Measurements from ENCODE around the gene OVCA2. TPM values are rescaled to one million over a fixed set of nuclear protein-coding genes. Genes with fewer than 3 reads are reported as not detected.

Gene OVCA2
- total RNA-seq, 1 experiment from 2014 or later = 50.2 TPM

- H3K9me2 ChIP-seq (replicated peaks; ENCODE audit: insufficient read depth, low read length) = no peaks in the 10 kb centered on the region
- H2AFZ ChIP-seq (ENCODE audit: low read length) = no peak overlapping the region
- H3K4me3 ChIP-seq (ENCODE audit: low read length) = no peak overlapping the region
- no peak overlapping the region for H3K4me2 ChIP-seq (ENCODE audit: low read depth, low read length, poor library complexity, severe bottlenecking)
- H3K4me1 ChIP-seq (ENCODE audit: low read length) = peaks cover 18% of the 10 kb centered on the region
- H3K27ac ChIP-seq (ENCODE audit: low read length) = no peak overlapping the region
- no peaks in the 10 kb centered on the region for H3K36me3 ChIP-seq (ENCODE audit: insufficient read depth, low read length)
- no peaks in the 10 kb centered on the region for H3K9me3 ChIP-seq (ENCODE audit: low read length)
- no peak overlapping the region for H3K9ac ChIP-seq (ENCODE audit: low read length)
- H3K27me3 ChIP-seq (ENCODE audit: low read length) = no peaks in the 10 kb centered on the region
- no peak for DNase-seq
- H4K20me1 ChIP-seq (ENCODE audit: insufficient read depth, low read depth, low read length) = no peaks in the 10 kb centered on the region
- H3K79me2 ChIP-seq (ENCODE audit: low read length) = no peaks in the 10 kb centered on the region
Observed at GRCh38 chr17:2071024-2071385, 29.2 kb downstream of the OVCA2 start.

- no peaks in the 10 kb centered on the region for H3K9me2 ChIP-seq (replicated peaks; ENCODE audit: insufficient read depth, low read length)
- no peak overlapping the region for H2AFZ ChIP-seq (ENCODE audit: low read length)
- no peak for DNase-seq
- no peaks in the 10 kb centered on the region for H3K27me3 ChIP-seq (ENCODE audit: low read length)
- no peak overlapping the region for H3K4me2 ChIP-seq (ENCODE audit: low read depth, low read length, poor library complexity, severe bottlenecking)
- no peaks in the 10 kb centered on the region for H3K9me3 ChIP-seq (ENCODE audit: low read length)
- H3K36me3 ChIP-seq (ENCODE audit: insufficient read depth, low read length) = no peaks in the 10 kb centered on the region
- H3K79me2 ChIP-seq (ENCODE audit: low read length) = no peaks in the 10 kb centered on the region
- H3K4me3 ChIP-seq (ENCODE audit: low read length) = no peak overlapping the region
- no peak overlapping the region for H3K27ac ChIP-seq (ENCODE audit: low read length)
- H4K20me1 ChIP-seq (ENCODE audit: insufficient read depth, low read depth, low read length) = no peaks in the 10 kb centered on the region
- H3K4me1 ChIP-seq (ENCODE audit: low read length) = peaks cover 14% of the 10 kb centered on the region
- H3K9ac ChIP-seq (ENCODE audit: low read length) = no peak overlapping the region
Observed at GRCh38 chr17:2071455-2072281, 29.8 kb downstream of the OVCA2 start.

GRCh38 chr17:2074919-2075318, 33.1 kb downstream of the OVCA2 start:
- Histone ChIP-seq H3K27me3 (ENCODE audit: low read length) (no peaks in the 10 kb centered on the region), H3K9me2 (replicated peaks; ENCODE audit: insufficient read depth, low read length) (no peaks in the 10 kb centered on the region), H3K36me3 (ENCODE audit: insufficient read depth, low read length) (no peaks in the 10 kb centered on the region), H2AFZ (ENCODE audit: low read length) (no peak overlapping the region), H3K4me2 (ENCODE audit: low read depth, low read length, poor library complexity, severe bottlenecking) (no peak overlapping the region), H3K4me1 (ENCODE audit: low read length) (peaks cover 14% of the 10 kb centered on the region), H4K20me1 (ENCODE audit: insufficient read depth, low read depth, low read length) (no peaks in the 10 kb centered on the region), H3K9ac (ENCODE audit: low read length) (no peak overlapping the region), H3K4me3 (ENCODE audit: low read length) (no peak overlapping the region), H3K9me3 (ENCODE audit: low read length) (no peaks in the 10 kb centered on the region), H3K27ac (ENCODE audit: low read length) (no peak overlapping the region), H3K79me2 (ENCODE audit: low read length) (no peaks in the 10 kb centered on the region)
- DNase-seq = no peak

- Histone ChIP-seq H3K36me3 (ENCODE audit: insufficient read depth, low read length) (no peaks in the 10 kb centered on the region), H3K4me2 (ENCODE audit: low read depth, low read length, poor library complexity, severe bottlenecking) (no peak overlapping the region), H2AFZ (ENCODE audit: low read length) (no peak overlapping the region)
Observed at GRCh38 chr17:2075336-2076086, 33.7 kb downstream of the OVCA2 start.

GRCh38 chr17:2076087-2076984, 34.5 kb downstream of the OVCA2 start:
- H3K9me2 ChIP-seq (replicated peaks; ENCODE audit: insufficient read depth, low read length) = no peaks in the 10 kb centered on the region
- H3K4me2 ChIP-seq (ENCODE audit: low read depth, low read length, poor library complexity, severe bottlenecking) = no peak overlapping the region
- no peaks in the 10 kb centered on the region for H3K27me3 ChIP-seq (ENCODE audit: low read length)
- no peak for DNase-seq
- H3K9ac ChIP-seq (ENCODE audit: low read length) = no peak overlapping the region
- no peak overlapping the region for H3K27ac ChIP-seq (ENCODE audit: low read length)
- no peak overlapping the region for H3K4me3 ChIP-seq (ENCODE audit: low read length)
- H4K20me1 ChIP-seq (ENCODE audit: insufficient read depth, low read depth, low read length) = no peaks in the 10 kb centered on the region
- H3K79me2 ChIP-seq (ENCODE audit: low read length) = no peaks in the 10 kb centered on the region
- H3K4me1 ChIP-seq (ENCODE audit: low read length) = peaks cover 6% of the 10 kb centered on the region
- H3K9me3 ChIP-seq (ENCODE audit: low read length) = no peaks in the 10 kb centered on the region
- no peaks in the 10 kb centered on the region for H3K36me3 ChIP-seq (ENCODE audit: insufficient read depth, low read length)
- H2AFZ ChIP-seq (ENCODE audit: low read length) = no peak overlapping the region

More at GRCh38 chr17:2075336-2076086, 33.7 kb downstream of the OVCA2 start:
- H3K9ac ChIP-seq (ENCODE audit: low read length) = no peak overlapping the region
- no peaks in the 10 kb centered on the region for H3K79me2 ChIP-seq (ENCODE audit: low read length)
- H3K27ac ChIP-seq (ENCODE audit: low read length) = no peak overlapping the region
- H3K4me3 ChIP-seq (ENCODE audit: low read length) = no peak overlapping the region
- H3K4me1 ChIP-seq (ENCODE audit: low read length) = peaks cover 13% of the 10 kb centered on the region
- H3K9me3 ChIP-seq (ENCODE audit: low read length) = no peaks in the 10 kb centered on the region
- DNase-seq = no peak
- H4K20me1 ChIP-seq (ENCODE audit: insufficient read depth, low read depth, low read length) = no peaks in the 10 kb centered on the region
- H3K9me2 ChIP-seq (replicated peaks; ENCODE audit: insufficient read depth, low read length) = no peaks in the 10 kb centered on the region
- no peaks in the 10 kb centered on the region for H3K27me3 ChIP-seq (ENCODE audit: low read length)

GRCh38 chr17:2077040-2077439, 35.2 kb downstream of the OVCA2 start:
- Histone ChIP-seq H3K79me2 (ENCODE audit: low read length) (no peaks in the 10 kb centered on the region), H3K27me3 (ENCODE audit: low read length) (no peaks in the 10 kb centered on the region), H3K4me2 (ENCODE audit: low read depth, low read length, poor library complexity, severe bottlenecking) (no peak overlapping the region), H3K4me3 (ENCODE audit: low read length) (no peak overlapping the region), H3K9me2 (replicated peaks; ENCODE audit: insufficient read depth, low read length) (no peaks in the 10 kb centered on the region), H3K9me3 (ENCODE audit: low read length) (no peaks in the 10 kb centered on the region), H2AFZ (ENCODE audit: low read length) (no peak overlapping the region), H4K20me1 (ENCODE audit: insufficient read depth, low read depth, low read length) (no peaks in the 10 kb centered on the region), H3K9ac (ENCODE audit: low read length) (no peak overlapping the region), H3K27ac (ENCODE audit: low read length) (no peak overlapping the region), H3K4me1 (ENCODE audit: low read length) (peaks cover 6% of the 10 kb centered on the region), H3K36me3 (ENCODE audit: insufficient read depth, low read length) (no peaks in the 10 kb centered on the region)
- DNase-seq = no peak

GRCh38 chr17:2081564-2081963, 39.7 kb downstream of the OVCA2 start:
- Histone ChIP-seq H3K27ac (ENCODE audit: low read length) (no peak overlapping the region), H2AFZ (ENCODE audit: low read length) (no peak overlapping the region), H3K4me2 (ENCODE audit: low read depth, low read length, poor library complexity, severe bottlenecking) (no peak overlapping the region), H3K4me3 (ENCODE audit: low read length) (no peak overlapping the region), H3K9me2 (replicated peaks; ENCODE audit: insufficient read depth, low read length) (no peaks in the 10 kb centered on the region), H3K4me1 (ENCODE audit: low read length) (peaks cover 10% of the 10 kb centered on the region), H3K36me3 (ENCODE audit: insufficient read depth, low read length) (no peaks in the 10 kb centered on the region), H3K79me2 (ENCODE audit: low read length) (no peaks in the 10 kb centered on the region), H4K20me1 (ENCODE audit: insufficient read depth, low read depth, low read length) (no peaks in the 10 kb centered on the region), H3K9ac (ENCODE audit: low read length) (no peak overlapping the region), H3K27me3 (ENCODE audit: low read length) (no peaks in the 10 kb centered on the region), H3K9me3 (ENCODE audit: low read length) (no peaks in the 10 kb centered on the region)
- DNase-seq = no peak
